GM18520 (cell line): ENCODE measurements around the gene CBARP.

Experiments used
- ATAC-seq: cut with Tn5 transposase; IDR thresholded peaks from one replicate; pipeline ENCODE4 v1.9.1; 2021; ENCODE audit not compliant: unreplicated experiment

Gene CBARP, protein sequence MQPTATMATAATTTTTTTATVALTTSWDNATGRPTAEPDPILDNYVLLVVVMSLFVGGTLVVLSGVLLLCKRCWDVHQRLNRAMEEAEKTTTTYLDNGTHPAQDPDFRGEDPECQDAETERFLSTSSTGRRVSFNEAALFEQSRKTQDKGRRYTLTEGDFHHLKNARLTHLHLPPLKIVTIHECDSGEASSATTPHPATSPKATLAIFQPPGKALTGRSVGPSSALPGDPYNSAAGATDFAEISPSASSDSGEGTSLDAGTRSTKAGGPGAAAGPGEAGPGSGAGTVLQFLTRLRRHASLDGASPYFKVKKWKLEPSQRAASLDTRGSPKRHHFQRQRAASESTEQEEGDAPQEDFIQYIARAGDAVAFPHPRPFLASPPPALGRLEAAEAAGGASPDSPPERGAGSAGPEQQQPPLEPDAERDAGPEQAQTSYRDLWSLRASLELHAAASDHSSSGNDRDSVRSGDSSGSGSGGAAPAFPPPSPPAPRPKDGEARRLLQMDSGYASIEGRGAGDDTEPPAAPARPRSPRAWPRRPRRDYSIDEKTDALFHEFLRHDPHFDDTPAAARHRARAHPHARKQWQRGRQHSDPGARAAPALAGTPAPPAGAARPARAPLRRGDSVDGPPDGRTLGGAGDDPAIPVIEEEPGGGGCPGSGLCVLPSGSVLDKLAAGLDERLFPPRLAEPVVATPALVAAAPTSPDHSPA

GRCh38 chr19:1237754-1238368 lies at the start of gene CBARP:
Gene CBARP (minus strand): TSS chr19:1238005. CDS start chr19:1236100, 1,905 bp downstream.
- no peak for ATAC-seq

- no peak for ATAC-seq
These were observed 48.9 kb upstream of the CBARP start for GRCh38 chr19:1286487-1287353.

DNA sequence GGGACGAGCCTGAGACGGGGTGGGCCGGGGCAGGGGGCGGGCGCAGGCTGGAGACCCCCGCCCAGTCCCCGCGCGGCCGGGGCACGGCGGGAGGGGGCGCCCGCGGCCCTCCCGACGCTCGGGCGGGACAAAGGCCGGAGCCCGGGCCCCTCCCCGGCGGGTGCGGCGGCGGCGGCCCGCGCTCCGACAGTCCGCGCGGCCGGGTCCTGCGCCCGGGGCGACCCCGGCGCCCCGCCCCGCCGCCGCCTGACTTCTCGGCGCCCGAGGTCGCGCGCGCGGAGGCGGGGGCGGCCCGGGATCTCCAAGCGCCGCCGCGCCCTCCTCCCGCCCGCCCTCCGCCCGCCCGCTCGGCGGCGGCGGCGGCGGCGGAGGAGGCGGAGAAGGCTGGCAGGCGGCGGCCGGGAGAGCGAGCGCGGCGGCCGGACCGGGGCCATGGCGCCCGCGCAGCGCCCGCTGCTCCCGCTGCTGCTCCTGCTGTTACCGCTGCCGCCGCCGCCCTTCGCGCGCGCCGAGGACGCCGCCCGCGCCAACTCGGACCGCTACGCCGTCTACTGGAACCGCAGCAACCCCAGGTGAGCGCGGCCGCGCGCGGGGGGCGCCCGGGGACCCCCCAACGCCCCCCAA lies 48.0 kb upstream of the CBARP start, which contains the start of gene EFNA2:
TSS of gene EFNA2 (plus strand) at position 137 of the 624 bp plus-strand sequence. CDS start at position 433, 296 bp downstream.
- no peak for ATAC-seq

GRCh38 chr19:1284979-1285736 lies 47.4 kb upstream of the CBARP start:
- ATAC-seq = no peak

GRCh38 chr19:1284293-1284978 lies 46.6 kb upstream of the CBARP start:
- ATAC-seq = no peak

DNA sequence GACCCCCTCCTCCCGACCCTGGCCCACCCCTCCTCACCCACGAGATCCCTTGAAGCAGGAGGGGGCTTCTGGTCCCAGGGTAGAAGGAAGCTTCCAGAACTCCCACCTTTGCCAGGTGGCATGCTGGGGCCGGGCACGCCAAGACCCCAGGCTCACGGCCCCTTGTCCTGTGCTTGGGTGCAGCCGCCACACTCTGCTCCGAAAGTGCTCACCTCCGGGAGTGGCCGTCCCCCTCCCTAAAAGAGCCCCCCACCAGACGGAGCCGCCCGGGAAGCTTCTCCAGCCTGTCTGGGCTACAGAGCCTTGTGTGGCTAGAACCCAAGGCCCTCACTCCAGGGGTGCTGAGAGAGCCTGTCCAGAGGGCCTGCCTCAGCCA lies 46.1 kb upstream of the CBARP start:
- no peak for ATAC-seq

GRCh38 chr19:1283207-1283916 lies 45.6 kb upstream of the CBARP start:
- no peak for ATAC-seq

GRCh38 chr19:1282588-1283206 lies 44.9 kb upstream of the CBARP start:
- no peak for ATAC-seq

DNA sequence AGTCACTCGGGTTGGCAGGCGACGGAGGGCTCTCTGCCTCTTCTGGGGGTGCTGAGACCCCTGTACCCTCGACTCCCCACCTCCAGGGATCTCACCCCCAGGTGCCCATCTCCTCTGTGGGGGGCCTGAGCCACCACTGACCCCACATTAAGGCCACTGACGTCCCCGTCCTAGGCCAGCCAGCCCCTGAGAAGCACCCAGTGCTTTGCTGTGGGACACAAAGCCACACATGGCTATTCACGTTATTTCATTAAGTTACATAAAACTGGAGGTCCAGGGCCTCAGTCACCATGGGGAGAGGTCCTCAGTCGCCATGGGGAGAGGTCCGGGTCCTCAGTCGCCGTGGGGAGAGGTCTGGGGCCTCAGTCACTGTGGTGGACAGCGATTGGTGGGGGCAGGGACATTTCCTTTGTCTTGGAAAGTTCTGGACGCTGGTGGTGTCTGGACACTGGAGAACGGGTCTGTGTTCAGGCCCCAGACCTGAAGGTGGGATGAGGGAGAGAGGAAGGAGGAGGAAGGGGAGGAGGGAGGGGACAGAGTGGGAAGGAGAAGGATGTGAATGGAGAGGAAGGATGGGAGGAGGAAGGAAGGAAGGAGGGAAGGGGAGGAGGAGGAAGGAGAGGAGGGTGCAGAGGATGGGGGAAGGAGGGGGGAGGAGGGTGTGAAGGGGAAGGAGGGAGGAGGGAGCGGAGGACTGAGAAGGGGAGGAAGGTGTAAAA lies 43.9 kb upstream of the CBARP start:
- no peak for ATAC-seq

DNA sequence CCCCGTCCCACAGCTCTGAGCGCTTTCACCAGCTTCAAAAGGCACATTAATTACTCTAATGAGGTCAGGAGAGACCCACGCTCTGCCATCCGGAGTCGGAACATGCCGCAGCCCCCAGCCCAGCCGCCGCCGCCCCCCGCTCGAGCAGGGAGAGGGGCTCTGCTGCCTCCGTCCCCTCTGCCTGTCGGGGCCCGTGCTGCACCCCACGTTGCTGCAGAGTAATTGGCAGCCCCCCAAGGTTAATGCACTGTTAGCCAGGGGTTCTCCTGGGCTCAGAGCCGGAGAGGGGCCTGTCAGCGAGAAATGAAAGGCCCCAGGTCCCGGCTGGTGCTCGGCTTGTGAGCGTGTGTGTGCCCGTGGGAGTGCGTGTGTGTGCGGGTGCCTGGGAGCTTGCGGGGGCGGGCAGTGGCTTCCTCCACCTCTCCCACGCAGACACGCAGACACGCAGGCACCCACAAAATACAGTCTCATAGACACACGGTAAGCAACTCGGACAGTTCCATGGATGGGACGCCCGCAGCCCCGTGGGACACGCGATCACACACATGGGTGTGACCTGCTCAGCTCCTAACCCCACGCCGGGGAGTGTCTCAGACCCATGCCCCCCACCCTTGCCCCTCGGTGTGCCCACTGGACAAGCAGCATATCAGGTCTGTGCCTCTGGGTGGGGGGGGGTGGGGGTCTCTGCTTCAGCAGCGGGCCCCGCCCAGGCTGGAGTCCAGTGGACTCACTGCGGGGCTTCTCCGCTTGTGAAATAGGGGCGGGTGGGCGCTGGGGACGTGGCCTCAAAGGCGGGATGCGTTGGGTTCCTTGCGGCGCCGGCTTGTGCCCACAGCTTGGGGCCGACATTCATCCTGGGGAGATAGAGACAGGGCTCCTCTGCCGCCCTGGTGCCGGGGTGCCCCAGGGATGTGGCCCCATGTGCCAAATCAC lies 43.1 kb upstream of the CBARP start:
- ATAC-seq = no peak

- ATAC-seq = no peak
These were observed 42.1 kb upstream of the CBARP start for GRCh38 chr19:1279782-1280341.

GRCh38 chr19:1278713-1279660 lies 41.2 kb upstream of the CBARP start:
- ATAC-seq = no peak

GRCh38 chr19:1278074-1278473 lies 40.3 kb upstream of the CBARP start:
- no peak for ATAC-seq

DNA sequence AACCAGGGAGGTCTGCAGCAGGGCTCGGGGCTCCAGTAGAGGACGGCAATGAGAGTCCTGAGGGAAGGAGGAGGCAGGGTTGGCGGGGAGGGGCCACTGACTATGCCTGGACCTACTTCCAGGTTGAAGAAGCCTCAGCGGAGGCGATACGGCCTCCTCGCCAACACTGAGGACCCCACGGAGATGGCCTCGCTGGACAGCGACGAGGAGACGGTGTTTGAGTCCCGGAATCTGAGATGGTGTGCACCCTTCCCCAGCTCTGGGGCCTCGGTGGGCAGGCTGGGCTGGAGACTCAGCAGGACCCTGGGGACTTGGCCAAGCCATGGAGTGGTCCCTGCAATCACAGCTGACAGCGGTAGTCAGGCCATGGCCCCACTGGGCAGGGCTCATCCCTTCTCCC lies 39.3 kb upstream of the CBARP start:
- ATAC-seq = no peak

GRCh38 chr19:1276628-1277022 lies 38.8 kb upstream of the CBARP start:
- ATAC-seq = no peak
